DND-41 (cell line): ENCODE measurements around the gene FHL2.

Experiments used
- ATAC-seq: fragments of 200-7000 bp; cut with Tn5 transposase; 3 replicates; pipeline ENCODE4 v1.9.1; 2021; ENCODE audit warnings: low read depth; ENCODE audit not compliant: insufficient read depth
- DNase-seq: peaks from one replicate; pipeline ENCODE4 v3.0.0-alpha.2; 2020
- H2AFZ ChIP-seq: 2 replicates; pipeline ENCODE4 v1.6.0; 2012; ENCODE audit warnings: low read depth, low read length
- H3K27ac ChIP-seq: 2 replicates; pipeline ENCODE4 v1.5.1; 2012; ENCODE audit warnings: low read length, inconsistent platforms
- H3K27me3 ChIP-seq: fragments of 200-600 bp; sonication (generic); 2 replicates; pipeline ENCODE4 v1.6.0; 2012; ENCODE audit warnings: low read length, mild to moderate bottlenecking, inconsistent platforms; ENCODE audit not compliant: insufficient read depth, poor library complexity
- H3K36me3 ChIP-seq: 2 replicates; pipeline ENCODE4 v1.5.1; 2012; ENCODE audit warnings: low read length, inconsistent platforms; ENCODE audit not compliant: insufficient read depth
- H3K4me1 ChIP-seq: 2 replicates; pipeline ENCODE4 v1.5.1; 2012; ENCODE audit warnings: mild to moderate bottlenecking, low read length; ENCODE audit not compliant: insufficient read depth
- H3K4me2 ChIP-seq: 2 replicates; pipeline ENCODE4 v1.6.0; 2012; ENCODE audit warnings: mild to moderate bottlenecking, moderate library complexity, low read length, inconsistent platforms; ENCODE audit not compliant: insufficient read depth
- H3K4me3 ChIP-seq, 2 experiments: fragments of 200-600 bp in 1 of 2; shearing (Covaris generic) in 1 of 2; 2 replicates each; pipeline ENCODE4 v1.5.1; 2012 to 2016; ENCODE audit warnings: inconsistent platforms in 2 of 2, low read length in 2 of 2, mild to moderate bottlenecking in 2 of 2, low read depth in 1 of 2, moderate library complexity in 1 of 2
- H3K79me2 ChIP-seq: 2 replicates; pipeline ENCODE4 v1.6.0; 2012; ENCODE audit warnings: low read length, inconsistent platforms; ENCODE audit not compliant: insufficient read depth
- H3K9ac ChIP-seq: 2 replicates; pipeline ENCODE4 v1.6.0; 2012; ENCODE audit warnings: low read depth, mild to moderate bottlenecking, inconsistent platforms, low read length, moderate library complexity
- H3K9me3 ChIP-seq: 2 replicates; pipeline ENCODE4 v1.5.1; 2012; ENCODE audit warnings: low read length, moderate library complexity, mild to moderate bottlenecking, inconsistent platforms; ENCODE audit not compliant: insufficient read depth, severe bottlenecking
- H4K20me1 ChIP-seq: 2 replicates; pipeline ENCODE4 v1.6.0; 2012; ENCODE audit warnings: low read length; ENCODE audit not compliant: insufficient read depth
- CTCF ChIP-seq: IDR thresholded peaks from 2 replicates; pipeline ENCODE4 v1.5.1; 2012; ENCODE audit warnings: borderline replicate concordance, low read length, moderate library complexity, mild to moderate bottlenecking; ENCODE audit not compliant: poor library complexity, severe bottlenecking; ENCODE audit errors: extremely low read depth
- EZH2 ChIP-seq: IDR thresholded peaks from 3 replicates; pipeline ENCODE4 v1.6.1; 2012; ENCODE audit warnings: borderline replicate concordance, low read depth, mild to moderate bottlenecking, moderate library complexity, low read length, inconsistent platforms; ENCODE audit not compliant: severe bottlenecking

The FHL2 gene

GRCh38 chr2:105324101-105324500 lies 74.8 kb downstream of the FHL2 start:
- no peak for ATAC-seq
- Histone ChIP-seq H3K4me3 (no peak overlapping the region), H3K27me3 (no peaks in the 10 kb centered on the region), H4K20me1 (peaks cover 29% of the 10 kb centered on the region), H3K79me2 (peaks cover 91% of the 10 kb centered on the region), H3K4me1 (peaks cover 12% of the 10 kb centered on the region), H3K27ac (no peak overlapping the region), H3K9me3 (no peaks in the 10 kb centered on the region), H3K36me3 (peaks cover 6% of the 10 kb centered on the region), H3K9ac (no peak overlapping the region), H3K4me2 (no peak overlapping the region), H2AFZ (no peak overlapping the region)
- TF ChIP-seq EZH2: no peak
- TF ChIP-seq CTCF: no peak
- no peak for DNase-seq

- Histone ChIP-seq H3K27ac (no peak overlapping the region; the same call in 1 of the 2 replicates), H4K20me1 (peaks cover 34% of the 10 kb centered on the region), H3K9ac (no peak overlapping the region), H3K27me3 (no peaks in the 10 kb centered on the region), H3K4me2 (no peak overlapping the region), H3K79me2 (peaks cover 88% of the 10 kb centered on the region), H2AFZ (no peak overlapping the region), H3K4me3 (no peak overlapping the region), H3K36me3 (peaks cover 6% of the 10 kb centered on the region), H3K9me3 (no peaks in the 10 kb centered on the region), H3K4me1 (peaks cover 2% of the 10 kb centered on the region)
- no peak for ATAC-seq
- no peak for DNase-seq
- TF ChIP-seq EZH2 (no peak), CTCF (no peak)
Observed at GRCh38 chr2:105323111-105323510, 75.7 kb downstream of the FHL2 start.

GRCh38 chr2:105321875-105322646 lies 76.8 kb downstream of the FHL2 start:
- Histone ChIP-seq H3K4me3 (no peak overlapping the region), H3K27me3 (no peaks in the 10 kb centered on the region), H3K27ac (no peak overlapping the region), H2AFZ (no peak overlapping the region), H4K20me1 (peaks cover 40% of the 10 kb centered on the region), H3K9ac (no peak overlapping the region), H3K9me3 (no peaks in the 10 kb centered on the region), H3K79me2 (peaks cover 87% of the 10 kb centered on the region), H3K4me1 (no peaks in the 10 kb centered on the region), H3K4me2 (no peak overlapping the region), H3K36me3 (peaks cover 6% of the 10 kb centered on the region)
- no peak for DNase-seq
- ATAC-seq: no peak
- TF ChIP-seq CTCF: no peak
- no peak for TF ChIP-seq EZH2
